Ovary (tissue), 9 donors: ENCODE results near the gene ZNF322. TPM values are rescaled to one million over a fixed set of nuclear protein-coding genes. Genes with fewer than 3 reads are reported as not detected.

ENCODE experiments used
- DNase-seq, 5 donors: peaks; one replicate each; pipeline ENCODE4 v3.0.0-alpha.2; 2019 to 2020
- H3K27ac ChIP-seq, 2 donors: fragments of 200-600 bp; one replicate each; pipeline versions ENCODE4 v1.5.1 to v1.8.0; 2019 to 2022
- H3K27me3 ChIP-seq: fragments of 200-600 bp; one replicate; pipeline ENCODE4 v1.8.0; 2022
- H3K36me3 ChIP-seq: fragments of 200-600 bp; sonication (generic); one replicate; pipeline ENCODE4 v1.5.1; 2019
- H3K4me1 ChIP-seq: one replicate; pipeline ENCODE4 v1.8.1; 2013; ENCODE audit warnings: mild to moderate bottlenecking, moderate library complexity; ENCODE audit not compliant: insufficient read depth
- H3K4me3 ChIP-seq: fragments of 200-600 bp; sonication (generic); one replicate; pipeline ENCODE4 v1.5.1; 2017
- H3K9me3 ChIP-seq, 2 donors: fragments of 200-600 bp in 1 of 2; sonication (generic) in 1 of 2; one replicate each; pipeline versions ENCODE4 v1.5.1 to v1.8.1; 2013 to 2019; ENCODE audit warnings: mild to moderate bottlenecking in 1 of 2, moderate library complexity in 1 of 2
- CTCF ChIP-seq, 3 donors: fragments of 450-650 bp in 2 of 3; fragments of 200-600 bp in 1 of 3; IDR thresholded peaks; one replicate each; pipeline versions ENCODE4 v1.5.1 to v1.8.0; 2016 to 2022; ENCODE audit warnings: antibody characterized with exemption in 3 of 3, mild to moderate bottlenecking in 1 of 3
- EP300 ChIP-seq: sonication (generic); formaldehyde crosslinking; IDR thresholded peaks from one replicate; pipeline ENCODE4 v1.6.1; 2017; ENCODE audit warnings: antibody characterized with exemption
- POLR2A ChIP-seq: fragments of 450-650 bp; IDR thresholded peaks from one replicate; pipeline ENCODE4 v1.6.1; 2017; ENCODE audit warnings: antibody characterized with exemption, mild to moderate bottlenecking, moderate library complexity
- WGBS, 3 donors: extraction: QIAGEN DNeasy Blood & Tissue Kit in 1 of 3; methylation state at CpG; one replicate each; pipeline versions ENCODE4 v1.1.5 to v1.1.7; 2013 to 2017; 5-methylcytosine and 5-hydroxymethylcytosine counted together
- intact Hi-C, 4 donors: fragments of 100-400 bp; cut with DNase I; formaldehyde crosslinking; loops; one replicate each; pipeline versions ENCODE4 v1.11.0 to v1.15.1; 2022 to 2023
- polyA plus RNA-seq, 2 donors: library from polyadenylated mRNA; stranded (reverse); fragments of 200-250 nt in 1 of 2; fragments of 350-450 nt in 1 of 2; fragmentation: Illumina TruSeq in 1 of 2; extraction: RNeasy Lipid Tissue Mini Kit (QIAGEN cat#74804) in 1 of 2; gene quantifications; one replicate each; pipeline ENCODE4 v1.2.3, GENCODE V29; 2013 to 2014
- total RNA-seq, 7 donors: library from RNA; depleted of rRNA in 2 of 7; stranded (reverse); fragments of >200 nt in 2 of 7; fragmentation: NEBNext Ultra II Directional in 3 of 7; extraction: Animal tissue kit (Norgen Biotek cat#: 25700) in 3 of 7; gene quantifications; one replicate each; pipeline versions ENCODE4 v1.1.0 to v1.2.4, GENCODE V29; 2016 to 2023
- donor health status: DM: no; HTN: no; CAD: no; lungs with moderate emphysema.
- donor health status: DM: no; HTN: no; CAD: no.
- donor health status: Bipolar disorder and iron deficiency.
- donor health status: DM: yes; HTN: yes; CAD: no.
- donor health status: DM: no; HTN: no; CAD: no.
- donor health status: DM: yes; HTN: yes; CAD: no.

Gene ZNF322
- total and polyA plus RNA-seq, 9 donors, result 14.2 to 41.2 (median 29.3) TPM

GRCh38 chr6:26646074-26646473 is 13.5 kb downstream of the ZNF322 start:
- Histone ChIP-seq H3K36me3 (no peaks in the 10 kb centered on the region), H3K27ac (no peak overlapping the region), H3K4me3 (no peak overlapping the region), H3K4me1 (no peaks in the 10 kb centered on the region), H3K27me3 (no peaks in the 10 kb centered on the region), H3K9me3 (no peaks in the 10 kb centered on the region)
- DNase-seq, result no peak
- TF ChIP-seq POLR2A, result no peak
- TF ChIP-seq EP300, result no peak
- TF ChIP-seq CTCF (IDR thresholded peaks at IDR 0.05), result no peak
- intact Hi-C loops, result no loop called here
- 97 to 100% (median 100%) methylated on average over 1 of the region's 1 CpG for WGBS, 3 donors

DNA sequence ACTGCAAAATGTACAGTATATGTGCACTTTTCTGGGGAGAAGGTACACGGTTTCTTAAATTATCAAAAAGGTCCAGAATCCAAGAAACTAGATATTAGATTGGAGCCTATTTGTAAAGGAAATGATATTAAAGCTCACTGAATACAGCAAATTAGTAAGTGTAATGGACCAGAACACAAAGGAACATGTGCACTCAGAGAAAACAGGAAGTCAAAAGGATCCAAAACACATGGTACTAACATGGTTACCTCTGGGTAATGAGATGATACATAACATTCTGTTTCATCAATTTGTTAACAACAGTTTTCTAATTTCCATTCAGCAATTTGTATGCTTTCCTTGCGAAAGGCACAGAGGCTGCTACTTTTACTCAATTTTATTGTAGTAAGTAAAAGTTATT is 18.7 kb downstream of the ZNF322 start:
- Histone ChIP-seq H3K9me3 (no peaks in the 10 kb centered on the region), H3K36me3 (no peaks in the 10 kb centered on the region), H3K4me3 (no peak overlapping the region), H3K27ac (no peak overlapping the region), H3K4me1 (no peaks in the 10 kb centered on the region), H3K27me3 (no peaks in the 10 kb centered on the region)
- TF ChIP-seq CTCF (IDR thresholded peaks at IDR 0.05), result no peak
- WGBS, 3 donors, result 93 to 97% (median 97%) methylated on average over 2 of the region's 2 CpGs
- no peak for DNase-seq
- intact Hi-C loops, result no loop called here

- Histone ChIP-seq H3K27ac (no peak overlapping the region), H3K9me3 (no peaks in the 10 kb centered on the region), H3K4me1 (no peaks in the 10 kb centered on the region), H3K36me3 (no peaks in the 10 kb centered on the region), H3K27me3 (no peaks in the 10 kb centered on the region), H3K4me3 (no peak overlapping the region)
- WGBS, 3 donors, result 14 to 45% (median 31%) methylated on average over 1 of the region's 1 CpG
- intact Hi-C loops, result no loop called here
- no peak for TF ChIP-seq CTCF (IDR thresholded peaks at IDR 0.05)
- TF ChIP-seq EP300, result no peak
- TF ChIP-seq POLR2A, result no peak
- no peak for DNase-seq
Observed at GRCh38 chr6:26629359-26629758, 30.2 kb downstream of the ZNF322 start.

DNA sequence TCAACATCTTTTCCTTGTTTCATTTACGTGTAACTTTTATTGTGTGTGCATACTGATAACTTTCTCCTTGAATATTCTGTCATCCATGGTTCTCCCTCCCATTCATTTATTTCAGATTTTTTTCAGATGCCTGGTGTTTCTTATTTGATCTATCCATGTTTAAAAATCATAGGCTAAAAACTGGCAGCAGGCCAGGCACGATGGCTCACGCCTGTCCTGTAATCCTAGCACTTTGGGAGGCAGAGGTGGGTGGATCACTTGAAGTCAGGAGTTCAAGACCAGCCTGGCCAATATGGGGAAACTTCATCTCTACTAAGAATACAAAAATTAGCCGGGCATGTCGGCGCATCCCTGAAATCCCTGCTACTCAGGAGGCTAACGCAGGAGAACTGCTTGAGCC is 31.7 kb downstream of the ZNF322 start:
- TF ChIP-seq POLR2A (no peak), EP300 (no peak), CTCF (IDR thresholded peaks at IDR 0.05) (no peak)
- DNase-seq, result no peak
- H3K9me3 ChIP-seq, result no peaks in the 10 kb centered on the region
- H3K27ac ChIP-seq, result no peak overlapping the region
- H3K36me3 ChIP-seq, result no peaks in the 10 kb centered on the region
- 61 to 70% (median 64%) methylated on average over 7 of the region's 7 CpGs for WGBS, 3 donors
- H3K27me3 ChIP-seq, result no peaks in the 10 kb centered on the region
- H3K4me3 ChIP-seq, result no peak overlapping the region
- H3K4me1 ChIP-seq, result no peaks in the 10 kb centered on the region
- intact Hi-C loops, result no loop called here

- H3K36me3 ChIP-seq, result no peaks in the 10 kb centered on the region
- TF ChIP-seq EP300 (no peak), POLR2A (no peak), CTCF (IDR thresholded peaks at IDR 0.05) (no peak)
- no peak overlapping the region for H3K4me3 ChIP-seq
- no peak for DNase-seq
- intact Hi-C loops, result no loop called here
- no peaks in the 10 kb centered on the region for H3K27me3 ChIP-seq
- no peaks in the 10 kb centered on the region for H3K4me1 ChIP-seq
- WGBS, 3 donors, result 90 to 95% (median 92%) methylated on average over 1 of the region's 1 CpG
- no peaks in the 10 kb centered on the region for H3K9me3 ChIP-seq
- H3K27ac ChIP-seq, result no peak overlapping the region
Observed at GRCh38 chr6:26624557-26624956, 35.0 kb downstream of the ZNF322 start.
